ENCODE measurements around the gene TRPV4.

TRPV4 gene

GRCh38 chr12:109829667-109830066, 3.5 kb downstream of the TRPV4 start:
- in situ Hi-C loops (cut with MboI; ENCODE audit: low sequenced_read_pairs): no loop called here

- in situ Hi-C loops (cut with MboI; ENCODE audit: low sequenced_read_pairs): no loop called here
Measured at GRCh38 chr12:109828754-109829511, 4.3 kb downstream of the TRPV4 start.

DNA sequence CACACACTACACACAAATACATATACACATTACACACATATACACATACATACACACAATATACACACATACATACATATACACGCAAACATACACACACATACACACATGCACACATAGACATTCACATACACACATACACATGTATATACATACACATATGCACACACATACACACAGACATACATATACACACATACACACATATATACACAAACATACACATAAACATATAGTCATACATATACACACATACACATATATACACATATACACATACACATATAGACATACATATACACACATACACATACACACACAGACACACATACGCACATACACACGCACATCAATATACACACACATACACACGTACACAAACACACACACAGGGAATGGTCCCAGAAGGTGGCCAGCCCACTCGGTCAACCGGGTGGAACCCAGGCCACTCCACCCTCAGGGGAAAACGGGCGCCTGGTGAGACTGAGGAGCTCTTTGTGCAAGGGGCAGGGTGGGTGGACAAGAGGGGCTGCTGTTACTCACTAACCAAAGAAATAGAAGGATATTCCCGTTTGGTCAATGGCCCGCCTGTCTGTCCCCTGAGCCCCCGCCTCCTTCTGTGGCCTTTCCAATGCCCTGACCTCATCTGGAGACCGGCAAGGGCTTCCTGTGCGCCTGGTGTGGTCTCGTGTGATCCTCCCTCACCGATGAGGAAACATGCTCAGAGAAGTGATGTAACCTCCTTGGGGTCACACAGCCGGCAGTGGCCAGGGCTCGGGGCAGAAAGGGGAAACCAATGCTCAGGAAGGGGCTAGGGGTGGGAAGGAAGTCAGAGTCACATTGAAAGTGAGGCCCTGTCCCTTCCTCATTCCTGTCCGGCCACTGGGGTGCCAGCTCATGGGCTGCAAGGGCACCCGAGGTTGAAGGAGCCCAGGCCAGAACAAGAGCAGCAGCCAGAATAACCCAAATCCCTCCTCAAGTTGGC, 5.3 kb downstream of the TRPV4 start:
- in situ Hi-C loops (cut with MboI; ENCODE audit: low sequenced_read_pairs): no loop called here

DNA sequence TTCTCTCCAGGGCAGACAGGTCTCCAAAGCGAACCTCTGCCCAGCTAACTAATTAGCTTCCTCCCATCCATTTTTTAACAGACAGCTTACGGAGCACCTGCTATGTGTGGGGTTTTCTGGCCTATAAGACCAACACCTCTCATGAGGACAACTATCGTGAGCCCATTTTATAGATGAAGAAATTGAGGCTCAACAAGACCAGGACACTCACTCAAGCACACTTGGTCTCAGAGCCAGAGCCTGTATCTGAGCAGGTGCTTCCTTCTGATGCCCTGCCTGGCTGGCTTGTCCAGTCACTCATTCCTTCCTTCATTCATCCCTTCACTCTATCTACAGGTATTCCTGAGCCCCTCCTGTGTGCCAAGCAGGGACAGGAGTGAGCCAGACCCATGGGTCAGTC, 6.1 kb downstream of the TRPV4 start:
- in situ Hi-C loops (cut with MboI; ENCODE audit: low sequenced_read_pairs): no loop called here

DNA sequence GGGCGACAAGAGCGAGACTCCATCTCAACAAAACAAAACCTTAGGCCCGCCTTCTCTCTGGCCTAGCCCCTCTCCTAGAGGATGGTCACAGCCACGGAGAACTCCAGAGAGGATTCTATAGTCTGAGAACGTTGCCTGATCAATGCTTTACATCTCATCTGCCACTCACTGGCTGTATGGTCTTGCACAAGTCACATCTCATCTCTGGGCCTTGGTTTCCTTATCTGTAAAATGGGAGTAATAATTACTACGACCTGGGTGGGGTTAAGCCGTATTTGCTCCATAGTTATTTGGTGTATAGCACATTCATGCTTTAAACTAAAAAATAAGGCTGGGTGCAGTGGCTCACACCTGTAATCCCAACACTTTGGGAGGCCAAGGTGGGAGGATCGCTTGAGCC, 8.5 kb downstream of the TRPV4 start:
- in situ Hi-C loops (cut with MboI; ENCODE audit: low sequenced_read_pairs): no loop called here

DNA sequence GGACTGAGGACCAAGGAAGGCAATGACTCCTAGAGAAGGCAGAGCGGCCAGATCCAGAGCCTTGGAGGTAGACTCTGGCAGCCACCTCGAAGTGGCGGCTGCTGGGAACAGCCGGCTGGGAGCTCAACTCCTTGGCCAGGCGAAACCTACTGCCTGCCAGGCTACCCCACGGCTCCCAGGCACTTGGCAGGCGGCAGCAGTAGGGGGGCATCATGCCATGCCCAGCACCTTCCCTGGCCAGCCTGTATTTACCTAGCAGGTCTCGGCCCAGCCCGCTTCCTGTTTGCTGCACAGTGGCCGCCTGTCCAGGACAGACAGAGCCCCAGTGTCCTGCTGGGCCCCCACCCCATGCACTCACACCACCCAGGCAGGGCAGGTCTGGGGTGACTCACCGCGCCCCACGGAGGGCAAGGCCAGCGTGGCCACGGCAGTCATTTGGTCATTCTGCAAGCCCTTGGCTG, 10.2 kb downstream of the TRPV4 start:
- in situ Hi-C loops (cut with MboI; ENCODE audit: low sequenced_read_pairs): no loop called here

- in situ Hi-C loops (cut with MboI; ENCODE audit: low sequenced_read_pairs): no loop called here
Measured at GRCh38 chr12:109822416-109822815, 10.8 kb downstream of the TRPV4 start.

DNA sequence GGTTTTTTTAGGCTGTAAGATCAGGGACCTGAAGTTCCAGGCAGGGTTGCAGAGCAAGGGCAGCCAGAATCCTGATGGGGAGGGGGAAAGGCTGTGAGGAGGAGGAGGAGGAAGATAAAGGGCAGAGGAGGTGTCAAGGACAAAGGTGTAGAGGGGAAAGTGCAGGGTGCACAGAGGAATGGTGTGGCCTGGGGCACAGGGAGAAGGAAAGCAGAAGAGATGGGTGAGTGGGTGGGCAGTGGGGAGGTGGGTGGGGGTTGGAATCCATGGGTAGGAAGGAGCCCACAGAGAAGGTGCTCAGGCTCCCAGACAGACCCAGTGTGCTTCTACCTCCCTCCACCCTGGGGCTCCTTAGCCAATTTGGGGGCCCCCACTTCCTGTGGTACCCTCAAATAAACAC, 11.2 kb downstream of the TRPV4 start:
- in situ Hi-C loops (cut with MboI; ENCODE audit: low sequenced_read_pairs): no loop called here

DNA sequence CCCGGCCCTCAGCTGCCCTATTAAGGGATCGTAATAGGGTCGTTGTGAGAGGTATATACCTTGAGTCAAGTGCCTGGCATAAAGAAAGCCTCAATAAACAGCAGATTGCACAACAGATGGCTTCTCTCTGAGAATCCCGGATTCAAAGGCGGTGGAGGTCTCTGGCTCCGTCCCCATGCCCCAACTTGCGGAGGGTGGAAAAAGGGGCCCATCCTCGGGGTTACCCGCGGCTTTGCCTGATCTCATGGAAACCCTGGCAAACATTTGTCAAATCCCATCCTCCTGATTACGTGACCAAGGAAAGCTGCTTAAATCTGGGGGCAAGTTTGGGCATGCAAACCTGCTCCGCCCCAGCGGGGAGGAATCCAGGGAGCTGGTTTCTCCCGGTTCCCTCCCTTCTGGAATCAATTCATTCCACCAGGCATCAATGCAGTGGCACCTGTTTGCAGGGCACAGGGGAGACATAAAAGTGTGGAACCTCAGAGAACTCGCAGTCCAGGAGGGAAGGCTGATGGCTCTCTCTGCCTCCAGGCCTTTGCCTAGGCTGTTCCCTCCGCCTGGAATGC, 12.3 kb downstream of the TRPV4 start:
- in situ Hi-C loops (cut with MboI; ENCODE audit: low sequenced_read_pairs): no loop called here

DNA sequence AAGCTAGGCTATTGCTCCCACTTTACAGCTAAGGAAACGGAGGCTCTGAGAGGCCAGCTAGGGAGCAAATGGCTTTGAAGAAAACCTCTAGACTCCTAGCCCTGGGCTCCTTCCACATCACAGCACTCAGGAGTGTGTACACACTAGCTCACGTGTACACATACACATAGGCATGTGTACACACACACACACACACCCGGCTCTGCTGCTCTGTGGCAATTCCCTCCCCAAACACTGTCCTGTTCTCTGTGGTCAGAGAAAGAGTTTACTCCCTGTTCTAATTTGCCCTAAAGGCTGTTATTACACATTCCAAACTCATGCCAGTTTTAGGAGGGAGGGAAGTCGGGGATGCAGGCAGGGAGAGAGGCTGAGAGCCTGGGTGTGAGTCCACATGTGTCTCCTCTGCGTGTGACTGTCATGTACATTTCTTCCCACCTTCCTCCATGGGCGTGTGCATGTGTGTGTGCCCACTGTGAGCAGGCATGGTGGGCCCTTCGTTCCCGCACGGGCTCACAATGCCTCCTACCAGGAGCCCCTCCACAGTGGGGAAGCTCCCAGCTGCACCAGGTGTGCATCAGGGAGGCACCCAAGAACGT, 14.2 kb downstream of the TRPV4 start:
- in situ Hi-C loops (cut with MboI; ENCODE audit: low sequenced_read_pairs): no loop called here

- in situ Hi-C loops (cut with MboI; ENCODE audit: low sequenced_read_pairs): no loop called here
Measured at GRCh38 chr12:109818253-109818652, 14.9 kb downstream of the TRPV4 start.

GRCh38 chr12:109817627-109818231, 15.5 kb downstream of the TRPV4 start:
- in situ Hi-C loops (cut with MboI; ENCODE audit: low sequenced_read_pairs): no loop called here

- in situ Hi-C loops (cut with MboI; ENCODE audit: low sequenced_read_pairs): no loop called here
Measured at GRCh38 chr12:109816870-109817269, 16.3 kb downstream of the TRPV4 start.

- in situ Hi-C loops (cut with MboI; ENCODE audit: low sequenced_read_pairs): no loop called here
Measured at GRCh38 chr12:109815757-109816617, 17.2 kb downstream of the TRPV4 start.

DNA sequence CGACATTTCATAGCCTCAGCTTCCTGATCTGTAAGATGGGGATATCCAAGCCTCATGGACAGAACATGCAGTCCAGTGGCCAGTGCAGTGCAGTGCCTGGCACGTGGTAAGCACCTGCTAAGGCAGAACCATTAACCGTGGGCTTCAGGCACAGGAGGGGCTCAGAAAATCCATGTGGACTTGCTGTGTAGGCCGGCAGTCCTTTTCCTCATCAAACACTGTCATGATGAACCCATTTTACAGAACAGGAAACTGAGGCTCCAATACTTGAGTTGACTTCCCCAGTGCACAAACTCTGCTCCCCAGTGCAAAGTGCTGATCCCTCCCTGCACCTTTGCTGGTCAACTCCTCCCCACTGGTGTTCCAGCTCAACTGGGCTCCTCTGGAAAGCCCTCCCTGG, 18.0 kb downstream of the TRPV4 start:
- in situ Hi-C loops (cut with MboI; ENCODE audit: low sequenced_read_pairs): no loop called here

DNA sequence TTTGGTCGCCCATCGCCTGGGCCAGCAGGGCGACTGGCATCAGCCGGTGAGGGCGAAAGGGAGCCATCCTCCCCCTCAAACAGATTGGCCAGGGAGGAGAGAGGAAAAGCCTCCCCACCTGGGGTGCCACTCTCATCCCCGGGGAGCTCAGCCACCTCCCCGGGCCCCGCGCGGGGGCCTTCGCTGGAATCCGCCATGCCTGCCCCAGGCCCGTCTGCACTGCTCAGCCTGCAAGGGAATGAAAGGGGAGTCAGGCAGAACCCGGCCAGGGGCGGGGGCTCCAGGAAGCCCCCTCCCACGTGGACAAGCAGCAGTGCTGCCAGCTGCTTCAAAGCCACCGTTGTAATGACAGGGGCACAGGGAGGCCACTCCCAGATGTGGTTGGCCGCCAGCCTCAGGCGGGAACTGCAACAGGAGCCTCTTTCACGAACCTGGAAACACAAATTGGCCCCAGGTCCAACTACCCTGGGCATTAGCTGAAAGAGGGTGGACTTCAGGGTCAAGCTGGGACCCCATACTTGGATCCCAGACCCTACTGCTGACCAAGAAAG, 18.5 kb downstream of the TRPV4 start:
- in situ Hi-C loops (cut with MboI; ENCODE audit: low sequenced_read_pairs): no loop called here

GRCh38 chr12:109813810-109814416, 19.3 kb downstream of the TRPV4 start:
- in situ Hi-C loops (cut with MboI; ENCODE audit: low sequenced_read_pairs): no loop called here

- in situ Hi-C loops (cut with MboI; ENCODE audit: low sequenced_read_pairs): no loop called here
Measured at GRCh38 chr12:109811624-109811995, 21.6 kb downstream of the TRPV4 start.

DNA sequence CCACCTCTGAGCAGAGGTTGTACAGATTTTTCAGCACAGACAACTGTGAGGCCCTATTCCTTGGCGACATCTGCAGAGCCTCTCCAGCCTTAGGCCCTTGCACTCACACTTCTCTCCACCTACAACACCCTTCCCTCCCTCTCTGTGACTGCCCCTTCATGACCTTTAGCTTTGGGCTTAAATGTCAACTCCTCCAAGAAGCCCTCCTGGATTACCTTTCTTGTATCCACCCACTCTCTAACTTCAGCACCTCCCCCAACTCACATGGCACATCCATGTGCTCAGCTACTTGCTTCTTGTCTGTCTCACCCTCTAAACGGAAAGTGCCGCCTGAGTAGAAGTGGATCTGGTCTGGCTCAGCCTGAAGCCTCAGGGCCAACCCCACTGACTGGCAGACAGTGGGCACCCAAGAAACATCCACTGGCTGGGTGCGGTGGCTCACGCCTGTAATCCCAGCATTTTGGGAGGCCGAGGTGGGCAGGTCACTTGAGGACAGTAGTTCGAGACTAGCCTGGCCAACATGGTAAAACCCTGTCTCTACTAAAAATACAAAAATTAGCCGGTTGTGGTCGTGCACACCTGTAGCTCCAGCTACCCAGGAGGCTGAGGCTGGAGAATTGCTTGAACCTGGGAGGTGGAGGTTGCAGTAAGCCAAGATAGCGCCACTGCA, 22.1 kb downstream of the TRPV4 start:
- in situ Hi-C loops (cut with MboI; ENCODE audit: low sequenced_read_pairs): no loop called here

Measured in hTERT RPE-1 (cell line).